ENCODE data around the gene PRR16.
A peak's percentile ranks its signal among the peaks of the same experiment; 100 is the strongest.

Gene PRR16

GRCh38 chr5:120591911-120592310 is 127.8 kb downstream of the PRR16 start:
- no peak for DNase-seq

DNA sequence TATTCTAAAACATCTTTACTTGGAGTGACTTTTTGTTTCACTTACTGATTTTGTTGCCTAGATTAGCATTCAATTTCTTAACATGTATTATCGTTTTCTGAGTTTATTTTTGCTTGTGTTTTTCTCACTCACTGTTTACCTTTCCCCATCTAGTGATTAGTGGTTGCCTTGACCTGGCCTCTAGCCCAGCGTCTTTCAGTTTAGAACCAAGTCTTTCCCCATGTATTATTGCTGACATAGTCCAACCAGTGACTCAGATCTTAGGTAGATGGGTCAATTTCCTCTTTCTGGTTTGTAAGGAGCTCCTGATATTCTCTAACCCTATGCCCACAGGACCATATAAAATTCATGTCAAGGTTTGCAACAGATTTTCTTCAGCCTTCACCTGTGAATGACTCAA is 135.5 kb downstream of the PRR16 start:
- DNase-seq: peak; percentile 83

DNA sequence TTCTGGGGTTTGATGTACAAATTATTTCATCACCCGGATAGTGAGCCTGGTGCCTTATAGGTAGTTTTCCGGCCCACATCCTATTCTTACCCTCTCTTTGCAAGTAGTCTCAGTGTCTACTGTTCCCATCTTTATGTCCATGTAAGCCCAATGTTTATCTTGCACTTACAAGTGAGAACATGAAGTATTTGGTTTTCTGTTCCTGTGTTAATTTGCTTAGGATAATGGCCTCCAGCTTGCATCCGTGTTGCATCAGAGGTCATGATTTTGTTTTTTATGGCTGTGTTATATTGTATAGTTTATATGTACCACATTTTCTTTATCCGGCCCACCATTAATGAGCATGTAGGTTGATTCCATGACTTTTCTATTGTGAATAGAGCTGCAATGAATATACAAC is 136.5 kb downstream of the PRR16 start:
- DNase-seq: no peak

DNA sequence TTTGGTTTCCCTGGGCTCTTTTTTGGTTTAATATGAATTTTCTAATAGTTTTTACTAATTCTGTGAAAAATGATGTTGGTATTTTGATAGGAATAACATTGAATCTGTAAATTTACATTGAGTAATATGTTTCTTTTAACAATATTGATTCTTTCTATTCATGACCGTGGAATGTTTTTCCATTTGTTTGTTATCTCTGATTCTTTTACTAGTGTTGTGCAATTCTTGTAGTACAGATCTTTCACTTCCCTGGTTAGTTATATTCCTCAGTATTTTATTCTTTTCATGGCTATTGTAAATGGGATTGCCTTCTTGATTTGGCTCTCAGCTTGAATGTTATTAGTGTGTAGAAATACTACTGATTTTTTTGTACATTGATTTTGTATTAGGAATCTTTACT is 137.9 kb downstream of the PRR16 start:
- DNase-seq: no peak

DNA sequence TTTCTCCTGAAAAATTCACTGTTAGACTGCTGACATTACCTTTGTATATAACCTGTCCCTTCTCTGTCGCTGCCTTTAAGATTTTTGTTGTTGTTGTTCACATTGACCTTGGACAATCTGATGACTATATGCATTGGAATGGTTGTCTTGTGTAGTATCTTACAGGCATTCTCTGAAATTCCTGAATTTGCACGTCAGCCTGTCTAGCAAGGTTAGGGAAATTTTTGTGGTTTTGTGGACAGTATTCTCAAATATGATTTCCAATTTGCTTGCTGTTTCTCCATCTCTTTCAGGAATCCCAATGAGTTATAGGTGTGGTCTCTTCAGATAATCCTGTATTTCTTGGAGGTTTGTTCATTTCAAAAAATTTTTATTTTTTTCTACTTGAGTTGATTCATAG is 140.8 kb downstream of the PRR16 start:
- DNase-seq: peak; percentile 97

- peak; percentile 23 for DNase-seq
Observed at GRCh38 chr5:120605325-120606079, 141.4 kb downstream of the PRR16 start.

- peak; percentile 43 for DNase-seq
Observed at GRCh38 chr5:120609570-120609969, 145.5 kb downstream of the PRR16 start.

GRCh38 chr5:120610145-120610544 is 146.0 kb downstream of the PRR16 start:
- DNase-seq: no peak

- peak; percentile 38 for DNase-seq
Observed at GRCh38 chr5:120613729-120614128, 149.6 kb downstream of the PRR16 start.

- peak; percentile 67 for DNase-seq
Observed at GRCh38 chr5:120614531-120615180, 150.6 kb downstream of the PRR16 start.

GRCh38 chr5:120615967-120616645 is 152.0 kb downstream of the PRR16 start:
- DNase-seq: peak; percentile 92

- no peak for DNase-seq
Observed at GRCh38 chr5:120621339-120621738, 157.2 kb downstream of the PRR16 start.

DNA sequence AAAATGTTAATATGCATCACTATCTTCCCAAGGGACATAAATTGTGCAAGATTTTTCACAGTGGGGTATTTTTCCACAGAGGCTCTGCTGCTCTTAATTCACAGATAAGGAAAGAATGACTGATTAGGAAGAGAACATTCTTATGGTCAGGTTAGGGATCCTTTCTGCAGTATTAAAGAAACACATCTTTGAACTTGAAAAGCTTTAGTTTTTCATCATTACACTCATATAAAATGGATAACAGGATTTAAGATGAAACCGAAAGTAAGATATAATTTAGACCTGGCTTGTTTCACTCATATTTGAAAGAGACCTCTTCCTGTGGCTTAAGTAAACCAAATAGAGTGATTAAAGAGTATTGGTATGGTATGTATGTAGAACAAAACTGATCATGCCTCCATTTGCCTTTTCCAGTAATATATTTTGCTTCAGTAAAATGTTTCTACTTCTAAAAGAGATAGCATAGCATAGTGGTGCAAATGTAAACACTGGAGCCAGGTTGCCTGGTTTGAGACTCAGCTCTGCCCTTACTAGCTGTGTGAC is 160.0 kb downstream of the PRR16 start:
- peak; percentile 75 for DNase-seq

DNA sequence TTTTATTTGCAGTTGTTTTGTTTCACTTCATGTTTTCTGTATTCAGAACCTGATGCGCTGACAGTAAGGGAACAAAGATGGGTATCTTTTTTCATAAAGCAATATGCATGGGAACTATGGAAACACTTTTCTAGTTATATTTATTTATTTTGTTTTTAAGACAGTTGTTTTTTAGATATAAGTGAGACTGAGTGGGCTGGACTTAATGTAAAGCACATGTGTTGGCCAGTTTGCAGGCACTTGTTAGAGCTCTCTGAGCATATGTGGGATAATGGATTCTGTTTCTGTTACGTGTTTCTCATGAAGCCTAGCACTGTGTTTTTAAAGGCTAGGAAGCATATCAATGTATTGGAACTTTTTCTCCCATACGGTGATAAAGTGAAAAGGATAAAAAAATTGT is 164.1 kb downstream of the PRR16 start:
- no peak for DNase-seq

DNA sequence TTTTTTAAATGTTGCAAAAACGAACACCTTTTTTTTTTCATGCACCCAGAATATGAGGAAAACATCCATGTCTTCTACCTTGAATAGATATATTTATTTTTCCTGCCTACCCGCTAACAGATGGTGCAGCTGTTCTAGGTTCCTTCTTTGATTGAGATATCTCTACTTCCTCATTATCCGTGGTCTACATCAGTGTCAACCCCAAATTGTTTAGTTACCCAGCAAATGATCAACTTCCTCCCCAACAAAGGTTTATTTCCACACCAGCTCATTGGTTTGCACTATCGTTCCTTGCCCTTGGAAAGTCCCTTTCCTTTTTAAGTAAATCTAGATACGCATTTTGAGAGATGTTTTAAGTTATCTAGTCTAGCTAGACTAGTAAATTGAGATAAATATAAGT is 166.4 kb downstream of the PRR16 start:
- DNase-seq: no peak

DNA sequence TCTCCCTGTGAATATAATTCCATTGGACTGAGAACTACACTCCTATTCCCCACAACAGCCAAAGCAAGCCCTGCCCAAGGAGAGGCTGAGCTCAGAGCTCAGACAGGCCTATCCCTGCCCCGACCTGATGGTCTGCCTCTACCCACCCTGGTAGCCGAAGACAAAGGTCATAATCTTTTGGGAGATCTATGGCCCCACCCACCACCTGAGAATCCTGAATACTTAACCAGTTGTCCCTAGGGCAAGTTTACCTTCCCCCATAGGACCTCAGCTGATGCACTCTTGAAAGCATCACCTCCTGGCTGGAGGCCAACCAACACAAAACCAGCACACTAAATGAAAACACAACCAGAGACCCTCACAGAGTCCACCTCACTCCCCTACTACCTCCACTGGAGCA is 167.5 kb downstream of the PRR16 start:
- no peak for DNase-seq

DNA sequence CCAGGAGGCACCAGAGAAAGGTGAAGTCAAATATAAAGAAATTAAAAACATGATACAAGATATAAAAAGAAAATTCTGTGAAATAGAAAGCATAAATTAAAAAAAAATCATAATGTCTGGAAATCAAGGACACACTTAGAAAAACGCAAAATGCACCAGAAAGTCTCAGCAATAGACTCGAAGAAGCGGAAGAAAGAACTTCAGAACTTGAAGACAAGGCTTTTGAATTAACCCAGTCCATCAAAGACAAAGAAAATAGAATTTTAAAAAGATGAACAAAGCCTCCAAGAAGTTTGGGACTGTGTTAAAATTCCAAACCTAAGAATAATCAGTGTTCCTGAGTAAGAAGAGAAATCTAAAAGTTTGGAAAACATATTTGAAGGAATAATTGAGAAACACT is 168.3 kb downstream of the PRR16 start:
- no peak for DNase-seq

DNA sequence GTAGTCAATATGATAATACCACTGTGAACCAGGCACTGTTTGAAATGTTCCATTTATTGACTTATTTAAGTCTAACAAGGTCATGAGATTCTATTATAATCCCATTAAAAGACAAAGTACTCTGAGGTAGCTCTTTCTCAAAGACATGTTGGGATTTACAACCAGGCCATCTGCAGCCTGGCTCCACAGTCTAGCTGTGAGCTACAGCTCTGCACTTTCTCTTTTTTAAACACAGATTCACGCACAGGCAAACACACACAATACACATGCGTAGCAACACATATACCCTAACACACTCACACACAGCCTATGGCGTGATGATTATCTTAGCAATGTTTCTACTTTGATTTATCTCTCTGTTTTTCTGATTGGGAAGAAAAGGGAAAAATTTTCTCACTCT is 174.3 kb downstream of the PRR16 start:
- DNase-seq: no peak

DNA sequence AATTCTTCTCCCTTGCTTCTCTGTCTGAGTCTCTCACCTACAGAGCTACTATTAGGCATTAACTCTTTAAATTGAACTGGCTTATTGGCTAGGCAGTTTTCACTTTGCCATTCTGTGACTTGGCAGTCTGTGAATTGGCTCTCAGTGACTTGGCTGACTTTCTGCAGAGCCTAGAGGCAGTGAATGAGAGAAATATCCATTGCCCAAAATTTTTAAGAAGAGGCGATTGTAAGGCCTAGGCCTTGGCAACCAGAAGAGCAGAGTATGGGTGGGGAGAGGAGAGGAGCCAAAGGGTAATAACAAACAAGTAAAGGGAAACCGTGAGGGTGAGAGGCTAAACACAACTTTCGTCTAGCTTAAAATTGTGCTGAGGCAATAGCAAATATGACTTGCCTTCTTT is 176.7 kb downstream of the PRR16 start:
- no peak for DNase-seq

GRCh38 chr5:120644516-120644915 is 180.4 kb downstream of the PRR16 start:
- peak; percentile 35 for DNase-seq

GRCh38 chr5:120655828-120656435 is 191.8 kb downstream of the PRR16 start:
- DNase-seq: peak; percentile 25

DNA sequence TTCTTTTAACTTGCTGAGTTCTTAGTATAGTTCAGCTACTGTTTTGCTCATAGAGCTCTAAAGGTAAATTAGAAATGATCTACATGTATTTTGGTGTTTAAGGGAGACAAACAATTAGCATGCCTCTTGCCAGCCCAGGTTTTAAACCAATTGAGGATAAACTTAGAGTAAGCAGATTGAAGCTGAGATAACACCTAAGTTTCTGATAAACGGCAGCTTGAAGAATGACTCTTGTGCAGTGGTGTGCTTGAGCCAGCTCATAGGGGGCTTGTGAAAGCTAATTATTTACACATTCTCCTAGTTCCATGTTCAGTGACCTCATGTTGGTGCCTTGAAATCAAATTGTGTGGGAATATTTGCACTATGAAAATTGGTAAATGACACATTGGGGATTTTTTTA is 193.0 kb downstream of the PRR16 start:
- no peak for DNase-seq

GRCh38 chr5:120677481-120677880 is 213.4 kb downstream of the PRR16 start:
- DNase-seq: no peak

Data from HCEC 1CT (cell line).